ENCODE data around the gene TBC1D10A. TPM values are rescaled to one million over a fixed set of nuclear protein-coding genes. Genes with fewer than 3 reads are reported as not detected.

The TBC1D10A gene
- total and polyA plus RNA-seq, 8 donors, result 4.0 to 19.4 (median 7.6) TPM

- no peak for ATAC-seq
- intact Hi-C loops (cut with DNase I), result no loop called here
- Histone ChIP-seq H3K4me1 (no peaks in the 10 kb centered on the region), H3K27ac (no peak overlapping the region), H3K9me3 (no peaks in the 10 kb centered on the region), H3K27me3 (no peaks in the 10 kb centered on the region), H3K4me3 (no peak overlapping the region), H3K36me3 (no peaks in the 10 kb centered on the region)
- no peak for DNase-seq
- no peak for FAIRE-seq
- WGBS, 2 donors, result 72 to 81% methylated on average over 7 of the region's 7 CpGs
- no peak for TF ChIP-seq CTCF (IDR thresholded peaks at IDR 0.05)
These were observed 36.0 kb upstream of the TBC1D10A start for GRCh38 chr22:30362651-30363281.

- no peak for TF ChIP-seq CTCF (IDR thresholded peaks at IDR 0.05)
- DNase-seq, result no peak
- no peak overlapping the region for H3K27ac ChIP-seq
- ATAC-seq, result no peak
- no peak for FAIRE-seq
- WGBS, 2 donors, result 81 to 86% methylated on average over 10 of the region's 10 CpGs
- H3K27me3 ChIP-seq, result no peaks in the 10 kb centered on the region
- intact Hi-C loops (cut with DNase I), result no loop called here
- no peaks in the 10 kb centered on the region for H3K9me3 ChIP-seq
- H3K36me3 ChIP-seq, result no peaks in the 10 kb centered on the region
- no peaks in the 10 kb centered on the region for H3K4me1 ChIP-seq
- H3K4me3 ChIP-seq, result no peak overlapping the region
These were observed 35.3 kb upstream of the TBC1D10A start for GRCh38 chr22:30361916-30362650.

- ATAC-seq, result no peak
- no peak overlapping the region for H3K27ac ChIP-seq
- no peak for TF ChIP-seq CTCF (IDR thresholded peaks at IDR 0.05)
- H3K9me3 ChIP-seq, result no peaks in the 10 kb centered on the region
- H3K27me3 ChIP-seq, result no peaks in the 10 kb centered on the region
- intact Hi-C loops (cut with DNase I), result no loop called here
- no peak overlapping the region for H3K4me3 ChIP-seq
- peaks cover 0 to 21% (median 10%) of the 10 kb centered on the region in 3 donors for H3K4me1 ChIP-seq
- no peak for DNase-seq
- 77 to 94% methylated on average over 6 of the region's 6 CpGs for WGBS, 2 donors
- FAIRE-seq, result no peak
- no peaks in the 10 kb centered on the region for H3K36me3 ChIP-seq
These were observed 31.8 kb upstream of the TBC1D10A start for GRCh38 chr22:30358541-30358940.

GRCh38 chr22:30357650-30358215 lies 31.0 kb upstream of the TBC1D10A start:
- Histone ChIP-seq H3K27me3 (no peaks in the 10 kb centered on the region), H3K36me3 (peaks cover 0 to 3% (median 2%) of the 10 kb centered on the region in 3 donors), H3K4me1 (peaks cover 0 to 22% (median 10%) of the 10 kb centered on the region in 3 donors), H3K9me3 (no peaks in the 10 kb centered on the region), H3K4me3 (peak overlapping the region in 2 of 4 donors; percentile 68 to 76), H3K27ac (no peak overlapping the region)
- intact Hi-C loops (cut with DNase I), result no loop called here
- no peak for TF ChIP-seq CTCF (IDR thresholded peaks at IDR 0.05)
- WGBS, 2 donors, result 44 to 51% methylated on average over 22 of the region's 22 CpGs
- no peak for ATAC-seq
- no peak for DNase-seq
- no peak for FAIRE-seq

Measured in pancreas (tissue), 10 donors.